Neutrophil (primary cell): ENCODE measurements around the gene MAPK1.
"Not testable (repeated sequence)": the region's sequence is repeated elsewhere in the genome, so short reads cannot be mapped to it uniquely, and the experiment has no call there.

ENCODE experiments used
- H3K27ac ChIP-seq: fragments of 200-600 bp; sonication (generic); 2 replicates; pipeline ENCODE4 v1.5.1; 2016; ENCODE audit warnings: mild to moderate bottlenecking, moderate library complexity
- H3K27me3 ChIP-seq: fragments of 200-600 bp; sonication (generic); 2 replicates; pipeline ENCODE4 v1.6.0; 2016; ENCODE audit warnings: mild to moderate bottlenecking
- H3K36me3 ChIP-seq: fragments of 200-600 bp; sonication (generic); 2 replicates; pipeline ENCODE4 v1.5.1; 2017
- H3K4me1 ChIP-seq, 2 experiments: fragments of 200-600 bp in 1 of 2; sonication (generic) in 1 of 2; 1 replicate in 1 of 2; 2 replicates in 1 of 2; pipeline versions ENCODE4 v1.5.1 to v1.6.1; 2013 to 2016; ENCODE audit warnings: low read depth in 1 of 2, low read length in 1 of 2, mild to moderate bottlenecking in 1 of 2, moderate library complexity in 1 of 2; ENCODE audit not compliant: control insufficient read depth in 1 of 2, insufficient read depth in 1 of 2
- H3K4me3 ChIP-seq, 2 experiments: fragments of 200-600 bp in 1 of 2; sonication (generic) in 1 of 2; 1 replicate in 1 of 2; 2 replicates in 1 of 2; pipeline ENCODE4 v1.5.1; 2013 to 2016; ENCODE audit warnings: low read depth in 1 of 2, low read length in 1 of 2, mild to moderate bottlenecking in 1 of 2, moderate library complexity in 1 of 2
- H3K9me3 ChIP-seq: fragments of 200-600 bp; sonication (generic); 2 replicates; pipeline ENCODE4 v1.5.1; 2016
- CTCF ChIP-seq: fragments of 200-600 bp; sonication (generic); IDR thresholded peaks from 2 replicates; pipeline ENCODE4 v1.5.1; 2016; ENCODE audit warnings: antibody characterized with exemption

Gene MAPK1

GRCh38 chr22:21719024-21719423 is 148.4 kb downstream of the MAPK1 start:
- no peaks in the 10 kb centered on the region for H3K27me3 ChIP-seq
- peaks cover 0 to 4% of the 10 kb centered on the region in 2 experiments for H3K4me1 ChIP-seq
- no peak for TF ChIP-seq CTCF
- H3K36me3 ChIP-seq = no peaks in the 10 kb centered on the region
- no peaks in the 10 kb centered on the region for H3K9me3 ChIP-seq
- H3K4me3 ChIP-seq = no peak overlapping the region
- no peak overlapping the region for H3K27ac ChIP-seq

GRCh38 chr22:21718499-21718898 is 148.9 kb downstream of the MAPK1 start:
- no peaks in the 10 kb centered on the region for H3K27me3 ChIP-seq
- peaks cover 0 to 4% of the 10 kb centered on the region in 2 experiments for H3K4me1 ChIP-seq
- H3K27ac ChIP-seq = no peak overlapping the region

GRCh38 chr22:21716395-21717122 is 150.9 kb downstream of the MAPK1 start:
- not testable (repeated sequence) for H3K4me1 ChIP-seq, H3K27ac ChIP-seq

More at GRCh38 chr22:21718499-21718898, 148.9 kb downstream of the MAPK1 start:
- no peaks in the 10 kb centered on the region for H3K36me3 ChIP-seq
- TF ChIP-seq CTCF = no peak
- no peaks in the 10 kb centered on the region for H3K9me3 ChIP-seq
- H3K4me3 ChIP-seq = no peak overlapping the region

GRCh38 chr22:21714786-21715185 is 152.7 kb downstream of the MAPK1 start:
- Histone ChIP-seq H3K9me3 (no peaks in the 10 kb centered on the region), H3K4me1 (peaks cover 0 to 4% of the 10 kb centered on the region in 2 experiments), H3K4me3 (no peak overlapping the region), H3K27ac (no peak overlapping the region), H3K36me3 (peaks cover 5% of the 10 kb centered on the region), H3K27me3 (no peaks in the 10 kb centered on the region)
- no peak for TF ChIP-seq CTCF

More at GRCh38 chr22:21716395-21717122, 150.9 kb downstream of the MAPK1 start:
- not testable (repeated sequence) for H3K4me3 ChIP-seq, H3K9me3 ChIP-seq, H3K27me3 ChIP-seq, H3K36me3 ChIP-seq

GRCh38 chr22:21714059-21714770 is 153.2 kb downstream of the MAPK1 start:
- H3K9me3 ChIP-seq = no peaks in the 10 kb centered on the region
- no peak overlapping the region for H3K27ac ChIP-seq
- H3K4me3 ChIP-seq = no peak overlapping the region
- peaks cover 7% of the 10 kb centered on the region for H3K36me3 ChIP-seq
- H3K4me1 ChIP-seq = peaks cover 0 to 4% of the 10 kb centered on the region in 2 experiments
- no peaks in the 10 kb centered on the region for H3K27me3 ChIP-seq
- no peak for TF ChIP-seq CTCF
